Bronchial epithelial cell (primary cell): ENCODE data around the gene CCNA1. TPM values are rescaled to one million over a fixed set of nuclear protein-coding genes. Genes with fewer than 3 reads are reported as not detected.

Experiments
- DNase-seq: peaks from one replicate; pipeline ENCODE4 v3.0.0-alpha.2; 2010; ENCODE audit warnings: low read depth
- FAIRE-seq: peaks from 2 replicates; lab custom pipeline; 2011; peaks lifted over from hg19 to GRCh38; lab: Jason Lieb, UNC
- H3K27me3 ChIP-seq: 2 replicates; pipeline ENCODE4 v1.5.1; 2011; ENCODE audit warnings: low read length; ENCODE audit not compliant: control insufficient read depth, insufficient read depth
- H3K36me3 ChIP-seq: 2 replicates; pipeline ENCODE4 v1.5.1; 2011; ENCODE audit warnings: low read length; ENCODE audit not compliant: control insufficient read depth, insufficient read depth
- H3K4me3 ChIP-seq: 2 replicates; pipeline ENCODE4 v1.5.1; 2011; ENCODE audit warnings: mild to moderate bottlenecking, low read depth, low read length, control low read depth
- CTCF ChIP-seq: IDR thresholded peaks from 2 replicates; pipeline ENCODE4 v1.5.1; 2011; ENCODE audit warnings: mild to moderate bottlenecking, moderate library complexity, low read length, control low read depth, inconsistent platforms; ENCODE audit not compliant: insufficient read depth, severe bottlenecking
- total RNA-seq: library from RNA; depleted of rRNA; stranded (reverse); fragments of >200 nt; gene quantifications from 2 replicates; pipeline ENCODE4 v1.2.1, GENCODE V29; 2014

The CCNA1 gene
- total RNA-seq, 1 donor from 2014 or later, result 133 TPM

- FAIRE-seq (no peak), DNase-seq (no peak)
- Histone ChIP-seq H3K27me3 (no peaks in the 10 kb centered on the region), H3K4me3 (no peak overlapping the region), H3K36me3 (no peaks in the 10 kb centered on the region)
- TF ChIP-seq CTCF, result no peak
Measured at GRCh38 chr13:36454987-36455386, 22.7 kb downstream of the CCNA1 start.

DNA sequence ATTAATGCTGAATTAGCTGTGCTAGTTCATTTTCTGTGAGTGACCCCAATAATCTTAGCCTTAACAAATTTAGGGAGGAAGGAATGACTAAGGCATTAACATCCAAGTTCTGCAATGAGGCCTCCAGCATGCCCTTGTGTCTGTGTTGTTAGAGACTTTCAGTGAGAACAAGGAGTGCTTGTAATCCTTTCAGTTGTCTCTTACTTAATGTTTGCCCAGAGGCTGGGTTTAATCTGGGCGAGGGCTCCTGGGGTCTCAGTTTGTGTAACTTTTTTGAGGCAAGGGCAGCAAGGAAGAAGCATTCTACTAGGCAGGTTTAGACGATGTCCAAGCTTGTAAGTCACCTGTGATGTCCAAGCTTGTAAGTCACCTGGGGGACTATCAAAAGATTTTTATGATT, 24.3 kb downstream of the CCNA1 start:
- no peak overlapping the region for H3K4me3 ChIP-seq
- no peak for TF ChIP-seq CTCF
- no peaks in the 10 kb centered on the region for H3K27me3 ChIP-seq
- no peaks in the 10 kb centered on the region for H3K36me3 ChIP-seq
- no peak for FAIRE-seq
- peak; percentile 33 for DNase-seq

DNA sequence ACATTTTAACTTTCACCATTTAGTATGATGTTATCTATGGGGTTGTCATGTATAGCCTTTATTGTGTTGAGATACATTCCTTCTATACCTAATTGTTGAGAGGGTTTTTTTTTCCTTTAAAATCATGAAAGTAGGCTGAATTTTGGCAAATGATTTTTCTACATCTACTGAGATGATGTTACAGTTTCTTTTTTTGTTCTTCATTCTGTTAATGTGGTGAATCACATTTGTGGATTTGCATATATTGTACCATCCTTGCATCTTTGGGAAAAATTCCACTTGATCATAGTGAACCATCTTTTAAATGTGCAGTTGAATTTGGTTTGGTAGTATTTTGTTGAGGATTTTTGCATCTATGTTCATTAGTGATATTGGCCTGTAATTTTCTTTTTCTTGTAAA, 29.2 kb downstream of the CCNA1 start:
- no peak overlapping the region for H3K4me3 ChIP-seq
- FAIRE-seq (no peak), DNase-seq (no peak)
- no peak for TF ChIP-seq CTCF
- H3K36me3 ChIP-seq, result no peaks in the 10 kb centered on the region
- no peaks in the 10 kb centered on the region for H3K27me3 ChIP-seq

- DNase-seq (peak; percentile 58), FAIRE-seq (no peak)
- no peaks in the 10 kb centered on the region for H3K36me3 ChIP-seq
- H3K27me3 ChIP-seq, result no peaks in the 10 kb centered on the region
- TF ChIP-seq CTCF, result peak; percentile 62
- no peak overlapping the region for H3K4me3 ChIP-seq
Measured at GRCh38 chr13:36475468-36475867, 43.2 kb downstream of the CCNA1 start.

GRCh38 chr13:36476661-36477060, 44.4 kb downstream of the CCNA1 start:
- Histone ChIP-seq H3K4me3 (no peak overlapping the region), H3K36me3 (no peaks in the 10 kb centered on the region), H3K27me3 (no peaks in the 10 kb centered on the region)
- DNase-seq, result no peak
- no peak for FAIRE-seq
- no peak for TF ChIP-seq CTCF

DNA sequence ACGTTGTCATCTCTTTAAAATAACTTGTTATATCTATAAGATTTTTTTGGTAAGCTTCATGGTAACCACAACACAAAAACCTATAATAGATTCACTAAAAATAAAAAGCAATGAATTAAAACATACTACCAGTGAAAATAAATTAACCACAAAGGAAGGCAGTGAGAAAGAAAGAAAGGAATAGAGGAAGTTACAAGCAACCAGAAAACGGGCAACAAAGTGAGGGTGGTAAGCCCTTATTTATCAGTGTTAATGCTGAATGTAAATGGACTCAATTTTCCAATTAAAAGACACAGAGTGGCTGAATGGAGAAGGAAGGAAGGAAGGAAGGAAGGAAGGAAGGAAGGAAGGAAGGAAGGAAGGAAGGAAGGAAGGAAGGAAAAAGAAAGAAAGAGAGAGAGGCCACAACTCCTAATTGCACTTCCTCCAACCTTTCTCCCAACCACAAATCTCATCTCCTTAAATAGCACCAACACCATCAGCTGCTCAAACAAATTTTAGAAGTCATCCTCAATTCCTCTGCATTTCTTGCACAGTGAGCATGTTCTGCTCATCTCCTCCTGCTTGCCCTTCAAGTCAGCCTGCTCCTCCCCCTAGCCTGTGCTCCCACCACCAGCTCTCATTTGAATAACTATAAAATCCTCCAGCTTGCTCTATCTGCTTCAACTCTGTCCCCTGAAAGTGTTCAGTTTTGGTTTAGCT, 48.6 kb downstream of the CCNA1 start:
- FAIRE-seq, result no peak
- H3K4me3 ChIP-seq, result no peak overlapping the region
- no peaks in the 10 kb centered on the region for H3K36me3 ChIP-seq
- TF ChIP-seq CTCF, result no peak
- no peaks in the 10 kb centered on the region for H3K27me3 ChIP-seq
- no peak for DNase-seq
